HEK293T (cell line): Measurements from ENCODE around the gene CLEC16A.

ENCODE experiments used
- BHLHE40 ChIP-seq: fragments of 450-650 bp; IDR thresholded peaks from 2 replicates; pipeline ENCODE4 v1.6.1; 2016; ENCODE audit warnings: mild to moderate bottlenecking, moderate library complexity, borderline replicate concordance
- ELF4 ChIP-seq: fragments of 450-650 bp; IDR thresholded peaks from 2 replicates; pipeline ENCODE4 v1.6.1; 2017; ENCODE audit warnings: antibody characterized with exemption
- FOXA1 ChIP-seq: fragments of 450-650 bp; IDR thresholded peaks from 2 replicates; pipeline ENCODE4 v1.6.1; 2016; ENCODE audit warnings: mild to moderate bottlenecking
- FOXK2 ChIP-seq: fragments of 450-650 bp; IDR thresholded peaks from 2 replicates; pipeline ENCODE4 v1.6.1; 2016; ENCODE audit warnings: mild to moderate bottlenecking
- FOXM1 ChIP-seq: fragments of 450-650 bp; IDR thresholded peaks from 2 replicates; pipeline ENCODE4 v1.6.1; 2017; ENCODE audit warnings: mild to moderate bottlenecking, borderline replicate concordance
- LEF1 ChIP-seq: fragments of 450-650 bp; IDR thresholded peaks from 2 replicates; pipeline ENCODE4 v1.6.1; 2017; ENCODE audit warnings: mild to moderate bottlenecking, borderline replicate concordance
- NFRKB ChIP-seq: fragments of 450-650 bp; IDR thresholded peaks from 2 replicates; pipeline ENCODE4 v1.6.1; 2016; ENCODE audit warnings: mild to moderate bottlenecking, moderate library complexity
- SP1 ChIP-seq: fragments of 450-650 bp; IDR thresholded peaks from 2 replicates; pipeline ENCODE4 v1.6.1; 2017
- SUZ12 ChIP-seq: fragments of 450-650 bp; IDR thresholded peaks from 2 replicates; pipeline ENCODE4 v1.6.1; 2016; ENCODE audit warnings: mild to moderate bottlenecking
- ZNF384 ChIP-seq: fragments of 450-650 bp; IDR thresholded peaks from 2 replicates; pipeline ENCODE4 v1.6.1; 2016
- TF ChIP-seq, protein P1 (sequence below): fragments of 450-650 bp; IDR thresholded peaks from 2 replicates; pipeline ENCODE4 v1.6.1; 2016

DNA sequence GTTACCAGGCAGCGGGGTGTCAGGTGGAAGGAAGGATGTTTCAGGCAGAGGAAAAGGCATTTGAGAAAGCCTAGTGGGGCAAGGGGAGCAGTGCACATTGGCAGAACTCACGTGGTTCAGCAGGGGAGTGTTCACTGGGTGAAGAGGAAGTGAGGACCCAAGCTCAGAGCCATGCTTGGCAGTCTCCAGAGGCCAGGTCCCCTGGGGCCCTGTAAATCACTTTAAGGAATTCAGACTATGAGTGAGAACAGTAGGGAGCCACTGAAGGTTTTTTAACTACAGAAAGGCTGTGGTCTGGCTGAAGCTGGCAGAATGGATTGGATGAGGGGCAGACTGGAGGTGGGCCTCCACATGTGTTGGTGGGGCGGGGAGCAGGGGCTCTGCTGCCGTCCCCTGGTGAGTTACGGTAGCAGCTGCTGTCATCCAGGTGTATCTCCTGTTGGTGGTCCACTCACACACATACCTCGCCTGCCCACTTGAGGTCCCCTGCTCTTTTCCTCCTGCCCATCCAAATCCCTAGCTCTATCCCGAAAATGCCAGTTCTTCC lies 5.1 kb downstream of the CLEC16A start:
- TF ChIP-seq SP1 (no peak), ELF4 (no peak), NFRKB (no peak), LEF1 (no peak), FOXK2 (no peak), ZNF384 (no peak), FOXA1 (no peak), BHLHE40 (no peak), FOXM1 (no peak), SUZ12 (no peak)
- TF ChIP-seq, protein P1, sequence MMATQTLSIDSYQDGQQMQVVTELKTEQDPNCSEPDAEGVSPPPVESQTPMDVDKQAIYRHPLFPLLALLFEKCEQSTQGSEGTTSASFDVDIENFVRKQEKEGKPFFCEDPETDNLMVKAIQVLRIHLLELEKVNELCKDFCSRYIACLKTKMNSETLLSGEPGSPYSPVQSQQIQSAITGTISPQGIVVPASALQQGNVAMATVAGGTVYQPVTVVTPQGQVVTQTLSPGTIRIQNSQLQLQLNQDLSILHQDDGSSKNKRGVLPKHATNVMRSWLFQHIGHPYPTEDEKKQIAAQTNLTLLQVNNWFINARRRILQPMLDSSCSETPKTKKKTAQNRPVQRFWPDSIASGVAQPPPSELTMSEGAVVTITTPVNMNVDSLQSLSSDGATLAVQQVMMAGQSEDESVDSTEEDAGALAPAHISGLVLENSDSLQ = peak; percentile 7; the same call in 1 of the 2 replicates
